Activated CD8-positive, alpha-beta T cell treated with anti-CD3 and anti-CD28 coated beads, Interleukin-2, amount 10 ng/mL, durations not matched to agents 7 days and 5 days (primary cell): Measurements from ENCODE around the gene ATP6V1B1. TPM values are rescaled to one million over a fixed set of nuclear protein-coding genes. Genes with fewer than 3 reads are reported as not detected.
"Not testable (repeated sequence)": the region's sequence is repeated elsewhere in the genome, so short reads cannot be mapped to it uniquely, and the experiment has no call there.

Experiments used
- ATAC-seq: fragments of 150-1000 bp; cut with Tn5 transposase; one replicate; pipeline ENCODE4 v1.10.0; 2021; ENCODE audit warnings: moderate library complexity
- CTCF ChIA-PET: fragments of 350-600 bp; sonication (Branson Sonifier 250); formaldehyde crosslinking; loops from one replicate; lab custom pipeline; 2021; ENCODE audit warnings: antibody characterized with exemption; lab: Charles Lee
- POLR2A ChIA-PET: fragments of 350-600 bp; sonication (Branson Sonifier 250); formaldehyde crosslinking; loops from one replicate; lab custom pipeline; 2021; ENCODE audit warnings: antibody characterized with exemption; lab: Charles Lee
- DNase-seq: peaks from one replicate; pipeline ENCODE4 v3.0.0-alpha.2; 2020
- H3K27ac Mint-ChIP-seq: one replicate; pipeline ENCODE4 v1.8.0; 2021; ENCODE audit warnings: mild to moderate bottlenecking, mixed read lengths
- H3K27me3 Mint-ChIP-seq: one replicate; pipeline ENCODE4 v1.8.0; 2021; ENCODE audit warnings: low read depth, mixed read lengths
- H3K36me3 Mint-ChIP-seq: one replicate; pipeline ENCODE4 v1.8.0; 2021; ENCODE audit warnings: low read depth, mixed read lengths
- H3K4me1 Mint-ChIP-seq: one replicate; pipeline ENCODE4 v1.8.0; 2021; ENCODE audit warnings: low read depth, mixed read lengths
- H3K4me3 Mint-ChIP-seq: one replicate; pipeline ENCODE4 v1.8.0; 2021; ENCODE audit warnings: mild to moderate bottlenecking, mixed read lengths
- H3K9me3 Mint-ChIP-seq: one replicate; pipeline ENCODE4 v1.8.0; 2022; ENCODE audit warnings: mixed read lengths; ENCODE audit not compliant: insufficient read depth
- total RNA-seq, 2 experiments: library from RNA; stranded (reverse); gene quantifications; one replicate each; pipeline ENCODE4 v1.2.3, GENCODE V29; 2021

The ATP6V1B1 gene
- total RNA-seq, 2 experiments from 2014 or later: not detected

DNA sequence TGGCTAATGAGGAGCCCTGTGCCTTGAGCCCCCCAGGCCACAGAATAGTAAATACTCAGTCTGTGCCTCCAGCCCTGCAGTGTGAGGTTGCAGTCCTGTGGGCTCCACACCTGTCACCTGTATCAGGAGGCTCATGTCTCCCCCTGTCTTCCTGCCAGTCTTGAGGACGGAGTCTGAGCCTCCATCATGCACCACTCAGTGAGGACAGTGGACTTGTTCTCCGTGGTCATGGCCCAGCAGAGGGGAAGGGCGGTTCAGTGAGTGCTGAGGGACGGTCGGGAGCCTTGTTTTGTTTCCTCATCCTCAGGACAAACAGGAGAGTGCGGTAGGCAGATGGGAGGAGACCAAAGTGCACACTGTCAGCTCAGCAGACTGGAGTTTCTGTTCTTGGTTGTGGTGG lies 76.1 kb downstream of the ATP6V1B1 start:
- peaks cover 13% of the 10 kb centered on the region for H3K27me3 Mint-ChIP-seq
- H3K4me3 Mint-ChIP-seq, ATAC-seq, H3K27ac Mint-ChIP-seq, H3K4me1 Mint-ChIP-seq, H3K9me3 Mint-ChIP-seq, POLR2A ChIA-PET, DNase-seq, CTCF ChIA-PET, H3K36me3 Mint-ChIP-seq: not testable (repeated sequence)

Other genes with a start within 250 kb of the ATP6V1B1 start
- 10 to 100 TPM; 12.8 to 14.2 TPM for gene ADD2, start 167.7 kb upstream of the ATP6V1B1 start, total RNA-seq
- gene FIGLA, start 145.3 kb upstream of the ATP6V1B1 start, total RNA-seq: not detected
- not detected for gene CLEC4F, start 115.3 kb upstream of the ATP6V1B1 start, total RNA-seq
- gene CD207, start 100.1 kb upstream of the ATP6V1B1 start, total RNA-seq: not detected
- not detected for gene VAX2, start 35.3 kb upstream of the ATP6V1B1 start, total RNA-seq
- gene ANKRD53, start 42.7 kb downstream of the ATP6V1B1 start, total RNA-seq: not detected
- 10 to 100 TPM; 55.9 to 59.4 TPM for gene TEX261, start 59.0 kb downstream of the ATP6V1B1 start, total RNA-seq
- 10 to 100 TPM; 68.3 to 75.3 TPM for gene NAGK, start 132.7 kb downstream of the ATP6V1B1 start, total RNA-seq
- 10 to 100 TPM; 12.4 to 14.7 TPM for gene MCEE, start 194.3 kb downstream of the ATP6V1B1 start, total RNA-seq
- 10 to 100 TPM; 39.9 to 40.1 TPM for gene MPHOSPH10, start 194.7 kb downstream of the ATP6V1B1 start, total RNA-seq